GM23338 (cell line): ENCODE measurements around the gene PDIA6.

ENCODE experiments used
- CREB1 ChIP-seq: fragments of 250-450 bp; sonication (Bioruptor Pico); IDR thresholded peaks from 2 replicates; pipeline ENCODE4 v1.5.0; 2020; ENCODE audit warnings: low read depth, mild to moderate bottlenecking, moderate library complexity
- CTCF ChIP-seq, 2 experiments: fragments of 200-600 bp in 1 of 2; sonication (generic) in 1 of 2; conservative IDR thresholded peaks; 2 replicates each; pipeline versions ENCODE4 v1.5.1 to v1.6.1; 2016 to 2017; ENCODE audit warnings: antibody characterized with exemption in 2 of 2, low read depth in 2 of 2, mild to moderate bottlenecking in 2 of 2, moderate library complexity in 1 of 2
- EZH2 ChIP-seq: fragments of 200-600 bp; sonication (generic); IDR thresholded peaks from one replicate; pipeline ENCODE4 v1.8.0; 2017; ENCODE audit warnings: antibody characterized with exemption, mild to moderate bottlenecking, low read depth; ENCODE audit not compliant: unreplicated experiment
- EZH2phosphoT487 ChIP-seq: fragments of 200-600 bp; sonication (generic); IDR thresholded peaks from one replicate; pipeline ENCODE4 v1.8.1; 2018; ENCODE audit warnings: antibody characterized with exemption; ENCODE audit not compliant: unreplicated experiment
- JUNB ChIP-seq: IDR thresholded peaks from one replicate; pipeline ENCODE4 v1.6.1; 2016; ENCODE audit warnings: antibody characterized with exemption; ENCODE audit not compliant: unreplicated experiment
- POLR2AphosphoS5 ChIP-seq: IDR thresholded peaks from 2 replicates; pipeline ENCODE4 v1.6.1; 2016; ENCODE audit warnings: antibody characterized with exemption, low read depth
- REST ChIP-seq: IDR thresholded peaks from one replicate; pipeline ENCODE4 v1.6.1; 2018; ENCODE audit warnings: antibody characterized with exemption; ENCODE audit not compliant: unreplicated experiment
- ZNF114 ChIP-seq: fragments of 250-450 bp; sonication (Bioruptor Pico); IDR thresholded peaks from 2 replicates; pipeline ENCODE4 v1.5.0; 2020; ENCODE audit warnings: mild to moderate bottlenecking, moderate library complexity
- ZNF331 ChIP-seq: fragments of 250-450 bp; sonication (Bioruptor Pico); IDR thresholded peaks from 2 replicates; pipeline ENCODE4 v1.5.0; 2020; ENCODE audit warnings: low read depth, mild to moderate bottlenecking, moderate library complexity
- ZNF462 ChIP-seq: fragments of 250-450 bp; sonication (Bioruptor Pico); IDR thresholded peaks from 2 replicates; pipeline ENCODE4 v1.5.0; 2020; ENCODE audit warnings: mild to moderate bottlenecking, moderate library complexity

- no peak for TF ChIP-seq POLR2AphosphoS5
- no peak for TF ChIP-seq CTCF (conservative IDR thresholded peaks at IDR 0.05; ENCODE audit: low read depth in 2 of 2)
- no peak for TF ChIP-seq CREB1 (CRISPR knock-in tag)
- TF ChIP-seq REST: no peak
- no peak for TF ChIP-seq ZNF331 (CRISPR knock-in tag)
- no peak for TF ChIP-seq EZH2
- TF ChIP-seq JUNB: no peak
- no peak for TF ChIP-seq EZH2phosphoT487
- TF ChIP-seq ZNF462 (CRISPR knock-in tag): no peak
- TF ChIP-seq ZNF114 (CRISPR knock-in tag): no peak
Observed at GRCh38 chr2:10837298-10838266, 25.0 kb upstream of the PDIA6 start.
